OCI-LY7 (cell line): Measurements from ENCODE around the gene MYLK.
A peak's percentile ranks its signal among the peaks of the same experiment; 100 is the strongest.

Source experiments
- EZH2phosphoT487 ChIP-seq: fragments of 200-600 bp; sonication (generic); IDR thresholded peaks from 2 replicates; pipeline ENCODE4 v1.6.1; 2018; ENCODE audit warnings: low read depth, borderline replicate concordance, mild to moderate bottlenecking, mixed run types, antibody characterized with exemption, low read length, moderate library complexity, mixed read lengths
- TF ChIP-seq, protein P1 (sequence below): fragments of 200-600 bp; sonication (generic); conservative IDR thresholded peaks from 2 replicates; pipeline ENCODE4 v1.5.1; 2014; ENCODE audit warnings: mild to moderate bottlenecking, antibody characterized with exemption, low read length, moderate library complexity, mixed read lengths

DNA sequence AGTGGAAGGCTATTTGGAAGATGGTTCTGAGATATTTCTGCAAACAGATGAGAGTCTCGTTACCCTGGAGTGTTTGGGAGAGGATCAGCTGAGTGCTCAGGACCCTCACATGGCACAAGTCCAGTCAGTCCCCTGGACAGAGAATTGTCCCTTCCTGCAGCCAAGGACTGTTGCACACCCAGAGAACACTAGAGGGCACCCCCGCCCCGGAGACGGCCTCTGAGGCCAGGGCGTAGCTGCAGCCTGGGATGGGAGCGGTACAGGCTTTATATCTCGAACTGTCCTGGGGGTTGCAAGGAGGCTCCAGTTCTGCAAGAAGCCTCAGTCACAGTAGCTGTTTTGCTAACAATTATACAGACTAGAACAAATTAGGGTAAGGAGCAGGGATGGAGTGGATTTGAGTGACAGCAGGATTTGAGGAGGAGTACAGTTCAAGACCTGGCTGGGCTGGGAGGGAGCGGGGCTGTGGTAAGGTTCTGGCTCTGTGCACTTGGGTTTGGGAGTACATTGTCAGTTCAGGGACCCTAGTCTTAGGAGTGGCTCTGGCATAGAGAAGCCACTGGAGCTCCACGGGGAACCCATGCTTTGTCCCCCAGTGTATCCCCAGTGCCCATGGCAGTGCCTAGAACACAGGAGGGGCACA is 231.7 kb downstream of the MYLK start:
- TF ChIP-seq, protein P1, sequence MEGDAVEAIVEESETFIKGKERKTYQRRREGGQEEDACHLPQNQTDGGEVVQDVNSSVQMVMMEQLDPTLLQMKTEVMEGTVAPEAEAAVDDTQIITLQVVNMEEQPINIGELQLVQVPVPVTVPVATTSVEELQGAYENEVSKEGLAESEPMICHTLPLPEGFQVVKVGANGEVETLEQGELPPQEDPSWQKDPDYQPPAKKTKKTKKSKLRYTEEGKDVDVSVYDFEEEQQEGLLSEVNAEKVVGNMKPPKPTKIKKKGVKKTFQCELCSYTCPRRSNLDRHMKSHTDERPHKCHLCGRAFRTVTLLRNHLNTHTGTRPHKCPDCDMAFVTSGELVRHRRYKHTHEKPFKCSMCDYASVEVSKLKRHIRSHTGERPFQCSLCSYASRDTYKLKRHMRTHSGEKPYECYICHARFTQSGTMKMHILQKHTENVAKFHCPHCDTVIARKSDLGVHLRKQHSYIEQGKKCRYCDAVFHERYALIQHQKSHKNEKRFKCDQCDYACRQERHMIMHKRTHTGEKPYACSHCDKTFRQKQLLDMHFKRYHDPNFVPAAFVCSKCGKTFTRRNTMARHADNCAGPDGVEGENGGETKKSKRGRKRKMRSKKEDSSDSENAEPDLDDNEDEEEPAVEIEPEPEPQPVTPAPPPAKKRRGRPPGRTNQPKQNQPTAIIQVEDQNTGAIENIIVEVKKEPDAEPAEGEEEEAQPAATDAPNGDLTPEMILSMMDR, result peak; percentile 86
- TF ChIP-seq EZH2phosphoT487, result no peak
